Right hindlimb (tissue), 1 donor: ENCODE data around the gene OGT.
"Not testable (repeated sequence)": the region's sequence is repeated elsewhere in the genome, so short reads cannot be mapped to it uniquely, and the experiment has no call there.

ENCODE experiments used
- DNase-seq: peaks from one replicate; pipeline ENCODE4 v3.0.0-alpha.2; 2018

Gene OGT

GRCh38 chrX:71541210-71542022 is 8.5 kb downstream of the OGT start:
- no peak for DNase-seq

GRCh38 chrX:71542411-71542810 is 9.5 kb downstream of the OGT start:
- no peak for DNase-seq

GRCh38 chrX:71542825-71543224 is 9.9 kb downstream of the OGT start:
- DNase-seq: no peak

- DNase-seq: no peak
Observed at GRCh38 chrX:71543316-71543715, 10.4 kb downstream of the OGT start.

GRCh38 chrX:71545364-71545763 is 12.5 kb downstream of the OGT start:
- no peak for DNase-seq

- DNase-seq: no peak
Observed at GRCh38 chrX:71546879-71547278, 14.0 kb downstream of the OGT start.

- no peak for DNase-seq
Observed at GRCh38 chrX:71547339-71547738, 14.4 kb downstream of the OGT start.

GRCh38 chrX:71549986-71550385 is 17.1 kb downstream of the OGT start:
- no peak for DNase-seq

- no peak for DNase-seq
Observed at GRCh38 chrX:71550578-71550977, 17.7 kb downstream of the OGT start.

GRCh38 chrX:71556036-71556435 is 23.1 kb downstream of the OGT start:
- DNase-seq: no peak

GRCh38 chrX:71558920-71559319 is 26.0 kb downstream of the OGT start:
- no peak for DNase-seq

GRCh38 chrX:71559773-71560172 is 26.9 kb downstream of the OGT start:
- DNase-seq: not testable (repeated sequence)

GRCh38 chrX:71563921-71564320 is 31.0 kb downstream of the OGT start:
- DNase-seq: no peak

GRCh38 chrX:71565474-71566041 is 32.7 kb downstream of the OGT start:
- no peak for DNase-seq

GRCh38 chrX:71571390-71571789 is 38.5 kb downstream of the OGT start:
- DNase-seq: not testable (repeated sequence)

- no peak for DNase-seq
Observed at GRCh38 chrX:71573590-71573989, 40.7 kb downstream of the OGT start.

GRCh38 chrX:71577682-71578081 is 44.8 kb downstream of the OGT start:
- no peak for DNase-seq

- no peak for DNase-seq
Observed at GRCh38 chrX:71578253-71579135, 45.6 kb downstream of the OGT start, which contains the start of gene GCNA. Gene GCNA (plus strand): TSS chrX:71578437. CDS start chrX:71580822, 2,385 bp downstream.

GRCh38 chrX:71579136-71579989 is 46.5 kb downstream of the OGT start:
- no peak for DNase-seq

GRCh38 chrX:71579990-71580380 is 47.1 kb downstream of the OGT start:
- no peak for DNase-seq

- no peak for DNase-seq
Observed at GRCh38 chrX:71581210-71581609, 48.3 kb downstream of the OGT start.

- no peak for DNase-seq
Observed at GRCh38 chrX:71586929-71587328, 54.0 kb downstream of the OGT start.

GRCh38 chrX:71593210-71593609 is 60.3 kb downstream of the OGT start:
- not testable (repeated sequence) for DNase-seq
